ENCODE results near the gene DVL2.

DVL2 gene

DNA sequence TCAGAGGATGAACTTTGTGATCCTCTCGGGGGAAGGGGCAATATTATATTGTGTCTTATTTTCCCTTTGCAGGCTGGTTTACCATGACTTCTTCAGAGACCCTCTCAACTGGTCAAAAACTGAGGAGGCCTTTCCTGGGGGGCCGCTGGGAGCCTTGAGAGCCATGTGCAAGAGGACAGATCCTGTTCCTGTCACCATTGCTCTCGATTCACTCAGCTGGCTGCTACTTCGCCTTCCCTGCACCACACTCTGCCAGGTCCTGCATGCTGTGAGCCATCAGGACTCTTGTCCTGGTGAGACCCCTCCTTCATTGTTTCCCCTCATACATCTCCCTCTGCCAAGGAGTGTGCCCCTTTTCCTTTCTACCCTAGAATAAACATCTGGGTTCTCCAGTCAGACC lies 20.2 kb upstream of the DVL2 start:
- CTCF ChIA-PET, result interaction anchor here (0.6 to 1.1 kb wide), 5 partner anchors 11 to 42 kb away, joined by 3 read pairs; partner anchors contain the start of genes ACADVL and DLG4
- no peak overlapping the region for H3K27ac ChIP-seq (ENCODE audit: insufficient read depth in 1 of 2, low read depth in 1 of 2, low read length in 2 of 2, poor library complexity in 1 of 2, severe bottlenecking in 2 of 2)
- no peak for DNase-seq
- POLR2A ChIA-PET, result no interaction called here
- no peaks in the 10 kb centered on the region for H3K9me3 ChIP-seq (ENCODE audit: control extremely low read depth in 1 of 5, control insufficient read depth in 4 of 5, insufficient read depth in 2 of 5, low read depth in 1 of 5, low read length in 4 of 5)
- peaks cover 12 to 25% (median 23%) of the 10 kb centered on the region in 4 experiments for H3K4me1 ChIP-seq (ENCODE audit: control extremely low read depth in 1 of 4, control insufficient read depth in 4 of 4, insufficient read depth in 4 of 4, low read length in 3 of 4)
- 100% methylated on average over 2 of the region's 4 CpGs for WGBS (ENCODE audit: insufficient coverage)
- no peaks in the 10 kb centered on the region for H3K27me3 ChIP-seq (replicated peaks in 2 of 5; ENCODE audit: control insufficient read depth in 4 of 5, insufficient read depth in 5 of 5, low read length in 4 of 5)
- peaks cover 4 to 45% (median 35%) of the 10 kb centered on the region in 4 experiments for H3K36me3 ChIP-seq (ENCODE audit: control insufficient read depth in 4 of 4, insufficient read depth in 4 of 4, low read length in 3 of 4)
- H3K4me3 ChIP-seq (ENCODE audit: control insufficient read depth in 1 of 7, extremely low read depth in 1 of 7, insufficient read depth in 4 of 7, low read depth in 2 of 7, low read length in 6 of 7), result no peak overlapping the region

DNA sequence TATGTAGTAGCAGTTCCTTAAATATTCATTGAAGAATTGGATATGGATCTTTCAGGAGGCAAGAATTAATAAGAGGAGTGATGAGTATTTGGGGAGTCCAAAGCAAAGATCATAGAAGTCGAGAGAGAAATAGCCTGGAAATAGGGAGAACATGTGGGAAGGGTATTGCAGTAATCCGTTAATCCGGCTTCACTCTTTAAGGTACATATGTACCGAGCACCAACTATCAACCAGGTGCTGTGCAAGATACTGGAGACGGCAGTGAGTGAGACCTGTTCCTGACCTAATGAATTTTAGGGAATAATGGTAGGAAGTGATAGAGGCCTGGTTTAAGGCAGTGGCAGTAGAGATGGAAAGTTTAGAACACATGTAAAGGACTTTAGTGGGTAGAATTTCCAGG lies 18.8 kb upstream of the DVL2 start:
- WGBS (ENCODE audit: insufficient coverage), result 90% methylated on average over 5 of the region's 5 CpGs
- peak overlapping the region in 6 of 7 experiments; percentile 55 to 96 (median 90) for H3K4me3 ChIP-seq (ENCODE audit: control insufficient read depth in 1 of 7, extremely low read depth in 1 of 7, insufficient read depth in 4 of 7, low read depth in 2 of 7, low read length in 6 of 7)
- peaks cover 4 to 34% (median 26%) of the 10 kb centered on the region in 4 experiments for H3K36me3 ChIP-seq (ENCODE audit: control insufficient read depth in 4 of 4, insufficient read depth in 4 of 4, low read length in 3 of 4)
- no peaks in the 10 kb centered on the region for H3K9me3 ChIP-seq (ENCODE audit: control extremely low read depth in 1 of 5, control insufficient read depth in 4 of 5, insufficient read depth in 2 of 5, low read depth in 1 of 5, low read length in 4 of 5)
- POLR2A ChIA-PET, result no interaction called here
- H3K27me3 ChIP-seq (replicated peaks in 2 of 5; ENCODE audit: control insufficient read depth in 4 of 5, insufficient read depth in 5 of 5, low read length in 4 of 5), result no peaks in the 10 kb centered on the region
- DNase-seq, result no peak
- CTCF ChIA-PET, result no interaction called here
- peaks cover 12 to 36% (median 30%) of the 10 kb centered on the region in 4 experiments for H3K4me1 ChIP-seq (ENCODE audit: control extremely low read depth in 1 of 4, control insufficient read depth in 4 of 4, insufficient read depth in 4 of 4, low read length in 3 of 4)
- H3K27ac ChIP-seq (ENCODE audit: insufficient read depth in 1 of 2, low read depth in 1 of 2, low read length in 2 of 2, poor library complexity in 1 of 2, severe bottlenecking in 2 of 2), result peak overlapping the region; percentile 98 to 99

DNA sequence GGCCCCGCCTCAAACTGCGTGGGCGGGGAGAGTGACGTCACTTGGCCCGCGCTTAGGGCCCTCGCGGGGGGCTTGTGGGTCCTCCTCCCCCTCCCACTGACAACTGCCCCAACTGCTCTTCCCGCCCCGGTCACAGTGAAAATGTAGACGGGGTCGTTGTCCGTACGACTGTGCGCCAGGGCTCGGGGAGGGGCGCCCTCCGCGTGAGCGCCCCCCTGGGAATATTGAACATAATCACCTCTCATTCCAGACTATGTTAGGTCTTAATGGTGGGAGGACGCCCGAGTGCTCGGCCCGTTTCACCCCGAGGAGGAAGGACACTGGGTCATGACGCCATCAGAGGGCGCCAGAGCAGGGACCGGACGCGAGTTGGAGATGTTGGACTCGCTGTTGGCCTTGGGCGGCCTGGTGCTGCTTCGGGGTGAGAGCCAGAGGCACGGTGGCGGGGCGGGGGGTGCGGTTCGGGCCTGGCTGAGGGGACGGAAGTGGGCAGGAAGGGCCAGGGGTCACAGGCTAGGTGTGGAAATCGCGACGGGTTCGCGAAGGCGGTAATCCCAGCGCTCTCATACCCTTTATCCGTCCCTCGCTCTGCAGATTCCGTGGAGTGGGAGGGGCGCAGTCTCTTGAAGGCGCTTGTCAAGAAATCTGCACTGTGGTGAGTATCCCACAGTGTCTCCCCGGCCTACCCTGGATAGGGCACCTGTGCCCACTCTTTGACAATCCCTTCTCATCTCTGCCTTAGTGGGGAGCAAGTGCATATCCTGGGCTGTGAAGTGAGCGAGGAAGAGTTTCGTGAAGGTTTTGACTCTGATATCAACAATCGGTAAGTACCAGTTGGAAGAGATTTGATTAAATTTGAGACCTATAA lies 18.1 kb upstream of the DVL2 start, which contains the start of gene ELP5:
ELP5 (plus strand) TSS at position 40 of the 868 bp plus-strand sequence; CDS start at position 376, 336 bp downstream.
- ChIA-PET CTCF (interaction anchor here (1.0 kb wide), 1 partner anchor 10 kb away, joined by 6 read pairs; the partner anchor contains the start of gene GABARAP), POLR2A (interaction anchor here (1.4 to 2.5 kb wide), 2 partner anchors 10 to 11 kb away, joined by 7 to 12 read pairs; partner anchors contain the start of gene GABARAP)
- peaks cover 4 to 31% (median 24%) of the 10 kb centered on the region in 4 experiments for H3K36me3 ChIP-seq (ENCODE audit: control insufficient read depth in 4 of 4, insufficient read depth in 4 of 4, low read length in 3 of 4)

GRCh38 chr17:7251661-7252175 lies 17.4 kb upstream of the DVL2 start, which contains the start of gene CTDNEP1:
TSS of gene CTDNEP1 (minus strand) at chr17:7251734. CDS start at chr17:7251296, 438 bp downstream.
- peaks cover 6 to 28% (median 24%) of the 10 kb centered on the region in 4 experiments for H3K36me3 ChIP-seq (ENCODE audit: control insufficient read depth in 4 of 4, insufficient read depth in 4 of 4, low read length in 3 of 4)
- peak; percentile 100 for DNase-seq
- peaks cover 12 to 36% (median 30%) of the 10 kb centered on the region in 4 experiments for H3K4me1 ChIP-seq (ENCODE audit: control extremely low read depth in 1 of 4, control insufficient read depth in 4 of 4, insufficient read depth in 4 of 4, low read length in 3 of 4)
- POLR2A ChIA-PET, result interaction anchor here (1.0 to 2.5 kb wide), 3 partner anchors 9 to 13 kb away, joined by 3 to 12 read pairs (median 7); partner anchors contain the start of genes GABARAP and PHF23
- H3K27ac ChIP-seq (ENCODE audit: insufficient read depth in 1 of 2, low read depth in 1 of 2, low read length in 2 of 2, poor library complexity in 1 of 2, severe bottlenecking in 2 of 2), result peak within 1 kb of the TSS; percentile 98 to 99
- no peaks in the 10 kb centered on the region for H3K9me3 ChIP-seq (ENCODE audit: control extremely low read depth in 1 of 5, control insufficient read depth in 4 of 5, insufficient read depth in 2 of 5, low read depth in 1 of 5, low read length in 4 of 5)
- no peaks in the 10 kb centered on the region for H3K27me3 ChIP-seq (replicated peaks in 2 of 5; ENCODE audit: control insufficient read depth in 4 of 5, insufficient read depth in 5 of 5, low read length in 4 of 5)
- CTCF ChIA-PET, result interaction anchor here (1.0 to 3.9 kb wide), 3 partner anchors 9 to 37 kb away, joined by 5 to 31 read pairs (median 6); partner anchors contain the start of genes GABARAP and PHF23
- under 1% methylated on average over 34 of the region's 41 CpGs for WGBS (ENCODE audit: insufficient coverage)
- peak within 1 kb of the TSS; percentile 55 to 96 (median 90) for H3K4me3 ChIP-seq (ENCODE audit: control insufficient read depth in 1 of 7, extremely low read depth in 1 of 7, insufficient read depth in 4 of 7, low read depth in 2 of 7, low read length in 6 of 7)

More for the DNA sequence above, 18.1 kb upstream of the DVL2 start, which contains the start of gene ELP5:
- peak; percentile 96 for DNase-seq
- WGBS (ENCODE audit: insufficient coverage), result 1% methylated on average over 43 of the region's 55 CpGs
- no peaks in the 10 kb centered on the region for H3K27me3 ChIP-seq (replicated peaks in 2 of 5; ENCODE audit: control insufficient read depth in 4 of 5, insufficient read depth in 5 of 5, low read length in 4 of 5)
- peak within 1 kb of the TSS; percentile 55 to 96 (median 90) for H3K4me3 ChIP-seq (ENCODE audit: control insufficient read depth in 1 of 7, extremely low read depth in 1 of 7, insufficient read depth in 4 of 7, low read depth in 2 of 7, low read length in 6 of 7)
- peaks cover 12 to 36% (median 30%) of the 10 kb centered on the region in 4 experiments for H3K4me1 ChIP-seq (ENCODE audit: control extremely low read depth in 1 of 4, control insufficient read depth in 4 of 4, insufficient read depth in 4 of 4, low read length in 3 of 4)
- H3K27ac ChIP-seq (ENCODE audit: insufficient read depth in 1 of 2, low read depth in 1 of 2, low read length in 2 of 2, poor library complexity in 1 of 2, severe bottlenecking in 2 of 2), result peak within 1 kb of the TSS; percentile 98 to 99
- no peaks in the 10 kb centered on the region for H3K9me3 ChIP-seq (ENCODE audit: control extremely low read depth in 1 of 5, control insufficient read depth in 4 of 5, insufficient read depth in 2 of 5, low read depth in 1 of 5, low read length in 4 of 5)

DNA sequence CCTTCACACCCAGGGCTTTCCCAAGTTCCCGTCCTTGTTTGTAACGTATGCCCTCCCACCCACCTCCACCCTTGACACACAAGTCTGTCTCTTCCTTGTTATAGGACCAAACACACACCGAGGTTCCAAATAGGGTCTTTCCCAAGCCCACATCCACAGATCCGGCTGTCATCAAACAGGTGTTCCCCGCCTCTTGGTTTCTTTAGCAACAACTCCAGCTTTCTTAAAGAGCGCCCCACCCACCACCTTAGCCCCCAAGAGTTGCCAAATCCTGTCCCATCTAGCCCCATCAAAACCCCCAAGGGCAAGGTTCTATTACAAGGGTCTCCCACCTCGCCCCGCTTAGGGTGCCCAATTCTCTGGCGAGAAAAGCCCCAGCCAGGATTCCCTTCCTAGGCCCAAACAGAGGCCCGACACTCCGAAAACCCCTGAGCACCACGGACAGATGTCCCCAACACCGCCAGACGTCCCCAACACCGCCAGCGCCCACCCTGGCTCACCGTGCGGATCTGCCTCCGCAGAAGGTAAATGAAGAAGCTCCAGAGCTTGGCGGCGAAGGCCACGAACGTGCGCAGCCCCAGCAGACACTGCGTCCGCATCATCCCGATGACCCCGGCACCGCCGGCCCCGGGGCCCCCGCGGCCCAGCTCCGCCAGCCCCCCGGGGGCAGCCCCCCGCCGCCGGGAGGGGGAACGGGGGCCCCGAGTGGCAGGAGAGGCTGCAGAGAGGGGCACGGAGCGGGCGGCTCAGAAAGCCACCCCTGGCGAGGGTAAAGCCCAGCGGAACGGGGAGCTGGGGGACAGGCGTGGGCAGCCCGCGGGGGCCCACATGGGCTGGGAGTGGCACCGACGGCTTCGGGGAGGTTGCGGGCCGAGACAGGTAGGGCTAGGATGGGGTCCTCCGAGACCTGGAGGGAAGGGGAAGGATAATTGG lies 16.6 kb upstream of the DVL2 start:
- POLR2A ChIA-PET, result interaction anchor here (1.0 to 2.5 kb wide), 4 partner anchors 8 to 17 kb away, joined by 3 to 12 read pairs (median 5); partner anchors contain the start of genes DVL2, GABARAP and PHF23

DNA sequence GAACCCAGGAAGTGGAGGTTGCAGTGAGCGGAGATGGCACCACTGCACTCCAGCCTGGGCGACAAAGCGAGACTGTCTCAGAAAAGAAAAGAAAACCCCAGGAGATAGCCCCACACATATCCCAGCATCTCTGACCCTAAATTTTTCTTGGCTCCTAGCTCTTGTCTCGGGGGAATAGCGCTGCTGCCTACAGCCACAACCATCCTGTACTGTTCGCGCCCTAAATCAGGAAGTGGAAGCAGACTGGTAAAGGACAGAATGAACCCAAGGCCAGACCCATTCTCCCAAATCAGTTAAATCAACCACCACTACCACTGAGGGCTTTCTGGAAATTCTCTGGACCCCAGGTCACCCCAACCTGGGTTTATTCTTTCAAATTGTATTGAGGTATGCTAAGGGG lies 15.5 kb upstream of the DVL2 start:
- WGBS (ENCODE audit: insufficient coverage), result 74% methylated on average over 7 of the region's 7 CpGs
- DNase-seq, result peak in 2 of 3 donors; percentile 43 to 47
- H3K27me3 ChIP-seq (replicated peaks in 2 of 5; ENCODE audit: control insufficient read depth in 4 of 5, insufficient read depth in 5 of 5, low read length in 4 of 5), result no peaks in the 10 kb centered on the region
- no peaks in the 10 kb centered on the region for H3K9me3 ChIP-seq (ENCODE audit: control extremely low read depth in 1 of 5, control insufficient read depth in 4 of 5, insufficient read depth in 2 of 5, low read depth in 1 of 5, low read length in 4 of 5)
- CTCF ChIA-PET, result interaction anchor here (1.1 to 3.9 kb wide), 4 partner anchors 10 to 33 kb away, joined by 3 to 31 read pairs (median 4); partner anchors contain the start of genes DVL2 and PHF23
- POLR2A ChIA-PET, result interaction anchor here (0.6 kb wide), 1 partner anchor 106 kb away, joined by 3 read pairs; no protein-coding TSS in a partner anchor
- H3K4me1 ChIP-seq (ENCODE audit: control extremely low read depth in 1 of 4, control insufficient read depth in 4 of 4, insufficient read depth in 4 of 4, low read length in 3 of 4), result peaks cover 12 to 36% (median 30%) of the 10 kb centered on the region in 4 experiments
- peak overlapping the region in 6 of 7 experiments; percentile 55 to 96 (median 90) for H3K4me3 ChIP-seq (ENCODE audit: control insufficient read depth in 1 of 7, extremely low read depth in 1 of 7, insufficient read depth in 4 of 7, low read depth in 2 of 7, low read length in 6 of 7)
- H3K36me3 ChIP-seq (ENCODE audit: control insufficient read depth in 4 of 4, insufficient read depth in 4 of 4, low read length in 3 of 4), result peaks cover 6 to 26% (median 22%) of the 10 kb centered on the region in 4 experiments
- peak overlapping the region; percentile 85 to 99 for H3K27ac ChIP-seq (ENCODE audit: insufficient read depth in 1 of 2, low read depth in 1 of 2, low read length in 2 of 2, poor library complexity in 1 of 2, severe bottlenecking in 2 of 2)

More for the DNA sequence above, 16.6 kb upstream of the DVL2 start:
- H3K36me3 ChIP-seq (ENCODE audit: control insufficient read depth in 4 of 4, insufficient read depth in 4 of 4, low read length in 3 of 4), result peaks cover 9 to 28% (median 25%) of the 10 kb centered on the region in 4 experiments
- peaks cover 12 to 36% (median 30%) of the 10 kb centered on the region in 4 experiments for H3K4me1 ChIP-seq (ENCODE audit: control extremely low read depth in 1 of 4, control insufficient read depth in 4 of 4, insufficient read depth in 4 of 4, low read length in 3 of 4)
- DNase-seq, result peak in 2 of 3 donors; percentile 82 to 85
- H3K9me3 ChIP-seq (ENCODE audit: control extremely low read depth in 1 of 5, control insufficient read depth in 4 of 5, insufficient read depth in 2 of 5, low read depth in 1 of 5, low read length in 4 of 5), result no peaks in the 10 kb centered on the region
- H3K4me3 ChIP-seq (ENCODE audit: control insufficient read depth in 1 of 7, extremely low read depth in 1 of 7, insufficient read depth in 4 of 7, low read depth in 2 of 7, low read length in 6 of 7), result peak overlapping the region; percentile 55 to 96 (median 90)
- peak overlapping the region; percentile 85 to 99 for H3K27ac ChIP-seq (ENCODE audit: insufficient read depth in 1 of 2, low read depth in 1 of 2, low read length in 2 of 2, poor library complexity in 1 of 2, severe bottlenecking in 2 of 2)
- WGBS (ENCODE audit: insufficient coverage), result 0% methylated on average over 44 of the region's 55 CpGs
- no peaks in the 10 kb centered on the region for H3K27me3 ChIP-seq (replicated peaks in 2 of 5; ENCODE audit: control insufficient read depth in 4 of 5, insufficient read depth in 5 of 5, low read length in 4 of 5)
- CTCF ChIA-PET, result interaction anchor here (1.0 to 3.9 kb wide), 4 partner anchors 8 to 37 kb away, joined by 5 to 31 read pairs (median 6); partner anchors contain the start of genes GABARAP and PHF23

Measured in common myeloid progenitor, CD34-positive (primary cell).